ENCODE results near the gene LRRC8D.

LRRC8D gene

GRCh38 chr1:89872567-89872966, 51.7 kb downstream of the LRRC8D start:
- DNase-seq, result no peak

DNA sequence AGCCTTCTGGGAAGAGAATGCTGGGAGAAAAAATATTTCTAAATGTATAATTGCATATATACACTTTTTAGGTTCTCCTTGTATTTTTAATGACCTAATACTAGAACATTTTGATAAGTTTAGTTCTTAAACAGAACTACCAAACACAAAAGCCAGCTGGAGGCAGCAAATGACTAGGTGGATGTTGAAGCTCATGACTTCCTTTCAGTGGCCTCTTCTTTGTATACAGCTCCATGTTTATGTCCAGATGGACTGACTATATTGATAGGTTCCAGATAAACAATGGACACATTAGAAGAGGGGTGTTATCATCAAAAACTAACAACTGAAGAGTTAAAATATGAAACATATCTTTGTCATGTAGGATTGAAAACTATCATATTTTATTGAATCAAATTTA, 52.5 kb downstream of the LRRC8D start:
- DNase-seq, result no peak

DNA sequence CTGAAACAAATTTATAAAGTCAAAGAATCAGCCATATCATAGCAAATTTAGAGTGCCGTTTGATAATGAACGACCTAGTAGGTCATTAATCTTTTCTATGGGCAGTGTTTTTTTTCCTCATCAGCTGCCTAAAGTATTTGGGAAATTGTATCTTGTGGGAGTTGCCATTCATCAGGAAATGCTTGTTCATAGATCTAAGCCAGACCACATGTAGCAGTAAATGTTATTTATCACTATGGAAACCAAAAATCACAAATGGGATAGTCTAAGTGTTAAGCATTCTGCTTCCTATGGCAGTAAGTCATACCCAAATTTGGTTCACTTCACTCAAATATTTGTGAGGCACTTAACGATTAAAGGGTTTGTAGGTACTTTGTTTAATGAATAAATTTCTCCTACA, 52.9 kb downstream of the LRRC8D start:
- no peak for DNase-seq

DNA sequence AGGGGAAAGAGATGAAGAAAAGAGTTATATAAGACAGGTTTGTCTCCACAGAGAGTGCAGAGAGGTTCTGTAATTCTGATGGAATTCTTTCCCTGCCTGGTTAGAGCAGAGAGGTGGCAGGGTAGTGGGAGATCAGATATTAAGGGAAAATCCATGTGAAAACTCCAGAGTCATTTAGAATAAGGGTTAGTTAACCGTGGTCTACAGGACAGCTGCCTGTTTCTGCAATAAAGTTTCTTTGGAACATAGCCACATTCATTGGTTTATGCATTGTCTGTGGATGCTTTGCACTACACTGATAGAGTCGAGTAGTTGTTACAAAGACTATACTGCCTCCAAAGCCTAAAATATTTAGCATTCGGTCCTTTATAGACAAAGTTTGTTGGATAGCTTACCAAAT, 55.6 kb downstream of the LRRC8D start:
- no peak for DNase-seq

- no peak for DNase-seq
These were observed 56.9 kb downstream of the LRRC8D start for GRCh38 chr1:89877756-89878155.

DNA sequence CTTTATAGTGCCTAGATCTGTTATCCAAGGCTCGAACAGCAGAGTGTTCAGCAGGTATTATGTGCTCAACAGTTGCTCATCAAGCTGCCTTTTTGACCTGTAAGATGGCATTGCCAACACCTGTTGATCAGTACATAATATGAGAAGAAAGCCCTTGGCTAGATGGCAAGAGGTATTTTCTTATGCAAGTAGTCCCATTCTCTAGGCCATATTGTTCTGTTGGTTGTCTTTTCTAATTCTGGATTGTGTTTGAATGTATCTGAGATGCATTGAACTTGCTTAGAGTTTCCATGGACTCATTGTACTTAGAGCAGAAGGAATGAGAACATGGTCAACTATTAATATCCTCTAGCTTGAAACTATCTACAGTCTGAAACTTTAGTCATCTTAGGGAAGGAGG, 57.4 kb downstream of the LRRC8D start:
- DNase-seq, result no peak

- no peak for DNase-seq
These were observed 59.8 kb downstream of the LRRC8D start for GRCh38 chr1:89880679-89881078.

- DNase-seq, result no peak
These were observed 60.7 kb downstream of the LRRC8D start for GRCh38 chr1:89881415-89882058.

DNA sequence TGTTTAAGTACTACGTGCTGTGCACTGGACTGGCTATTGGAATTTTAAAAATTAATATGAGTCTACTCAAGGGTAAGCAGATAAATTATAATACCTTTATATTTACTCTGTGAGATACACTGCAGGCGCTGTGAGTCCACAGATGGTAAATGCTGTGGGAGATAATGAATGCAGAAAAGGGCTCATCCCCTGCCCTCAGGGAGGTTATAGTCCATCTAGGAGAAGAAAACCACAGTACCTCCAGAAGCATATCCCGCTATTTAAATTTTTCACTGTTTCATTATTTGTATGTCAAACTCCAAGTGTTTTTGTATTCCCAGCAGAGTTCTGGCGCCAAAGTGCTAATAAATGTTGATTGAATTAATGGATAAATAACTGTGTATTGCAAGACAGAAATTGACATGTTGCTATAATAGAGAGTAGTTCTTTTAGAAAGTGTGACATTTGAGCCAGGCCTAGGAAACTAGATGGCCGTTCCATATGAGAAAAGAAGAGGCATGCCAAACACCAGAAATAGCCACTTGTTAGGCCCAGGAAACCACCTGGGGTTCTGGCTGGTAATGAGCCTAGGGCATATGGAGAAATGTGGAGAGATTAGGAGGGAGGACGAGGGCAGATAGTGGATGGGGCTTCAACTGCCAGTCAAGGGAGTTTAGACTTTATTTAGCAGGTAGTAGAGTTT, 61.7 kb downstream of the LRRC8D start:
- DNase-seq, result no peak

DNA sequence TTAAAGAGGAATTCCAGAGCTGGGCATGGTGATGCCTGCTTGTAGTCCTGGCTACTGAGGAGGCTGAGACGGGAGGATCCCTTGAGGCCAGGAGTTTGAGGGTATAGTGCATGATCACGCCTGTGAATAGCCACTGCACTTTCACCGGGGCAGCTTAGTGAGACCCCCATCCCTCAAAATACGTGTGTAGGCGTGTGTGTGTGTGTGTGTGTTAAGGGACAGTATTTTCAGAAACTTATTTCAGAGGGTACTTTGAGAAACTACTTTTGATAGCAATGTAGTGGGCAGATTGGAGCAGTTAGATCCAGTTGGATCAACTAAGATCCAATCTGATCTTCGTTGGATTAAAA, 62.2 kb downstream of the LRRC8D start:
- no peak for DNase-seq

DNA sequence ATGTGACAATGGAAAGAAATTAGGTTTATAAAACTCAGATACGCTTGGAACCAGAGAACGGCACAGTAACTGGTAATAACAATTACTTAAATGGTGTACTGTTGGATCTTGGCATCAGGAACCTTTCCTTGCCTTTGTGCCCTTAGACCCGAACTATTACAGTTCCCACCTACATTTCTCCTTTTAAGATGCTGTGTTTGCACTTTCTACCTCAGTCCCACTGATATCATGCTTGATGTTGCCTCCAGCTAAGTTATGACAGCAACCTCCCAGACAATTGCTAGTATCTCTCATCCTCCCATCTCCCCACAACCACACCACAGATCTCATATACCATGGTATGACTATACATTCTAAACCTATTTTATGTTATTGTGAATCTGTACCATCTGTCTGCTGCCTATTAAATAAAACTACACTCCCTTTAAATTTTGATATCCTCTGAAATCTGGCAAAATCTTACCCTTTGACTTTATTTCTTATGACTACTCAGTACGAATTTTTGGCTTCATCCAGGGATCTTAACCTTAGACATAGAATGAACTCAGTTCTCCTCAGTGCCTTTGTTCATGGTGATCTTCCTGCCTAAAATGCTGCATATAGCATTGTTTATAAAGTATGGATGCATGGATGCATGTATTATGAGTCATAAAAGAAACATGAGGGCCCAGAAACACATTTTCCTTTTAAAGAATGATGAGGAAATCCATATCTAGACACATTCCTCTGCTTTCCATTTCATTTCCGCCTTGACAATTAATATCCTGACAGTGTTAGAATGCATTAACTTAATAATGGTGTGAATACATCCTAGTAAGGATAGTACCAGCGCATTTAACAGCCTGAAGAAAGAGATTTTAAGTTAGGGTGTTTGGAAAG, 64.1 kb downstream of the LRRC8D start:
- DNase-seq, result no peak

DNA sequence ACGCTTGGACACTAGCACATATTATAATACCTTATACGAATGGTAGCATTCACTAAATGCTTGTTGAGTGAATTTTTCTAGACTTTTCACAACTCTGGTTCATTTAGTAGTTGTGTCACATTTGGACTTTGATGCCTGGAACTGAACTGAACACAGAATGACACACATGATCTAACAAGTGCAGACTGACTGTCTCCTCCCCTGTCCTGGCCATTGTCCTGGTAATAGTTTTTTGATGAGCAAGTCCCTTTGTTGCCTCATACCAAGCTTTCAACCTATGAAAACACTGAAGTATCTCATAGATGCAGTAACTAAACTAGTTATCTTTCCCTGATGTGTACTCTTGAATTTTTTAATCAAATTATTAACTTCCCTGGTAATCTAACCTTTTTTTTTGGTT, 66.4 kb downstream of the LRRC8D start:
- DNase-seq, result peak; percentile 43

DNA sequence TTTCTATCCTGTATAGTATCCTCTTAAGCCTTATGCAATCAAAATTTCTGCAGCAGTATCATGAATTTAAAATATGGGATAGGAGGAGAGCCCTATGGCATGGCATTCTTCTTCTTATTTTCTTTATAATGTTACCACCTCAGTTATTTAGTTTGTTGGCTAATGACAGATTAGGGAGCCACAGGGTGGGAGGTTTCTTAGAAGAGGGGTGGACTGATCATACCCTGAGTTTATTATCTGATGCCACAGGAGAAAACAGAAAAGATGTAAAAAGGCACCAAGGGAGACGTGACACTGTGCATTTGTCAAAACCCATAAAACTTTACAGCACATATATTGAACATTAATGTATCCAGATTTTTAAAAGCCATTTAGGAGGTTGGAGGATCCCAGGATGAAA, 66.9 kb downstream of the LRRC8D start:
- DNase-seq, result peak; percentile 65

- peak; percentile 40 for DNase-seq
These were observed 67.9 kb downstream of the LRRC8D start for GRCh38 chr1:89888480-89889322.

- no peak for DNase-seq
These were observed 68.4 kb downstream of the LRRC8D start for GRCh38 chr1:89889323-89889615.

DNA sequence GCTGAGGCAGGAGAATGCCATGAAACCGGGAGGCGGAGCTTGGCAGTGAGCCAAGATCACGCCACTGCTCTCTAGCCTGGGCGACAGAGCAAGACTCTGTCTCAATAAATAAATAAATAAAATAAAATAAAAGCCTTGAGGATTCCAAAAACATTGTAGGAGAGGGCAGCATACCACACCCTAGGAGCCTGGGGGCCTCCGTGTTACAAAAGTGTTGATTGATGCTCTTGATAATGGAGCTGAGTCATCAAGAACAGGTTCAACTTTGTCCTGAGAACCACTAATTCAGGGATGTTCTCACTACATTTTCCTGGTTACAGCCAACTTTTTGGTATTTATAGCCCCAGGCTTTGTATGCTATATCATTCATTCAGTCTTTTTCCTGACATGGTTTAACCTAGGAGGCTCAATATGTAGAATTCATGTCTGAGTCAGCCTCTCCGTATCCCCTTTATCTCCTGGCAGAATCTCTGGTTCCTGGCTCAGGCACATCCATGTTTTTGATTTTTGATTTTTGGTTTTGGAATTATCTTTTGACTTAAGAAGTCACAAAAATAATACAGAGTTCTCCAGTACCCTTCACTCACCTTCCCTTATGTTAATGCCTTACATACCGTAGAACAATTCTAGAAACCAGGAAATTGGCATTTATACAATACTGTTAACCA, 69.4 kb downstream of the LRRC8D start:
- DNase-seq, result peak; percentile 32

DNA sequence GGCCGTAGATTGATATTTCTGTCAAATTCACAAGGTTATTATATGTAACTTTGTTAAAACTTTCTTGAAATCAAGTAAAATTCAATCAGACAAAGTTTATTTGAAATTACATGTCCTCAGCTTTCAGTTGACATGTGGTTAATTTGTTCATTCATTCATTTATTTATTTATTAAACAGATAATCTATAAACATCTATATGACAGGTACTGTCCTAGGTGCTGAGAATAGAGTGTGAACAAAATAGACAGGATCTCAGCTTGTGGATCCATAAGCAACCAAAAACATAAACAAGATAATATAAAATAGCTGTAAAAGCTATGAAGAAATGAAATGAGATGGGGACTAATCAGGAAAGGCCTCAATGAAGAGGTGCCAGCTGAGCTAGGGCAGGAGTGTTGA, 72.0 kb downstream of the LRRC8D start:
- DNase-seq, result no peak

GRCh38 chr1:89894210-89895201, 73.7 kb downstream of the LRRC8D start:
- DNase-seq, result peak; percentile 58

GRCh38 chr1:89896105-89896942, 75.5 kb downstream of the LRRC8D start:
- peak; percentile 82 for DNase-seq

DNA sequence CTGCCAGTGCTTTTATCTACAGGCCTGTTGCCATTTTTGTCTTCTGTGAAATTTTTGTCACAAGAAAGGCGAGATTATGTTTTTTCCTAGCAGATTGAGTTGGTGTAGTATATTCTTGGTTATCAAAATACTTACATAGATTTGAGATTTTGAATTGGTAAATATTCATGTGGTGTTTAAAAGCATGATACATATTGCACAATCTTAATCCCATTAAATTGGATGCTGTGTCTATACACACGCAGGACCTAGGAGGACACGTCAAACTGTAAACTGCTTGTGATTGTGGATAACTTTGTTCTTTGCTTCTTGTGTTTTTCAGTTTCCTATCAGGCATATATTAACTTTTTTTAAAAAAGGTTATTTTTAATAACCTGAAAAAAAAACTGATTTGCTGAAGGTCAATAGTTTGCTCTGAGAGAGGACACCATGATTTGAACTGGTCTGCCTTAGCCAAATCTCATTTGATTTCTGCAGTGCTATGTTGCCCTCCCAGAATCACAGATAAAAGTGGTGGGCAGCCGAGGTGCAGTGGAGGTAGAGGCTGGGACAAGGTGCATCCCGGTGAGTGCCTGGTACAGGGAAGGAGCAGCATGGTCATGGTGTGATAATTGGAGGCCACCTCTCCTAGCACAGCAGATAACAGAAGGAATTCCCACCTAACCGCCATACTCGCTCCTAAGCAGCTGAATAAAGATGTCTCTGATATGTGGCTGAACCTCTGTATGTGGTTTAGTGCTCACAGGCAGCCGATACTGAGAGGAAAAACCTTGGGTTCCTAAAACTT, 76.7 kb downstream of the LRRC8D start:
- no peak for DNase-seq
